ENCODE results near the gene CLIC3. TPM values are rescaled to one million over a fixed set of nuclear protein-coding genes. Genes with fewer than 3 reads are reported as not detected.

Gene CLIC3
- total and polyA plus RNA-seq, 8 donors = 0.24 to 1.3 (median 0.41) TPM; not detected in 1

- Histone ChIP-seq H3K4me3 (no peak overlapping the region), H3K27me3 (no peaks in the 10 kb centered on the region), H3K36me3 (no peaks in the 10 kb centered on the region), H3K9me3 (no peaks in the 10 kb centered on the region), H3K27ac (no peak overlapping the region), H3K4me1 (peaks cover 0 to 5% (median 4%) of the 10 kb centered on the region in 3 donors)
- intact Hi-C loops (cut with DNase I) = loop anchor here in 1 of 3 donors (5.0 kb wide), 1 partner anchor 61 kb away; no protein-coding TSS in a partner anchor
- ATAC-seq (peak in 3 of 4 donors; percentile 18 to 28 (median 20)), DNase-seq (no peak), FAIRE-seq (no peak)
- 78 to 89% methylated on average over 14 to 23 of the region's 23 CpGs for WGBS, 2 donors
- TF ChIP-seq CTCF (IDR thresholded peaks at IDR 0.05) = no peak
These were observed 34.9 kb downstream of the CLIC3 start for GRCh38 chr9:136961279-136962065.

DNA sequence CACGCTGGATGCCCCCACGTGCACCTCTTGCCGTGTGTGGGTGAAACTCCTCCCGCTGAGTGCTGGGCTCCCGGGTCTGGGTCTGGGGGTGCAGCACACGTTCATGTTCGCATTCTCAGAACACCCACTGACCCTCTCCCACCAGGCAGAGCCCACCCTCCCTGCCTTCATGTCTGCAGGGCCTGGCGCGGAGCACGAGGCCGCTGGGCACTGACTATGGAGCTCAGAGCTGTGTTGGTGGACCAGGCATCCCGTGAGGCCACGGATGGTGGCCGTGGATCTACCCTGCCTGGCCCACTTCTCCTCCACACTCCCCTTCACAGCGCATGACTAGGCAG lies 35.5 kb downstream of the CLIC3 start:
- Histone ChIP-seq H3K27me3 (no peaks in the 10 kb centered on the region), H3K27ac (no peak overlapping the region), H3K36me3 (no peaks in the 10 kb centered on the region), H3K4me3 (no peak overlapping the region), H3K9me3 (no peaks in the 10 kb centered on the region), H3K4me1 (no peaks in the 10 kb centered on the region)
- intact Hi-C loops (cut with DNase I) = loop anchor here in 1 of 3 donors (5.0 kb wide), 1 partner anchor 61 kb away; no protein-coding TSS in a partner anchor
- TF ChIP-seq CTCF (IDR thresholded peaks at IDR 0.05) = no peak
- DNase-seq (no peak), ATAC-seq (no peak), FAIRE-seq (no peak)
- WGBS, 2 donors = 83 to 88% methylated on average over 15 of the region's 15 CpGs

DNA sequence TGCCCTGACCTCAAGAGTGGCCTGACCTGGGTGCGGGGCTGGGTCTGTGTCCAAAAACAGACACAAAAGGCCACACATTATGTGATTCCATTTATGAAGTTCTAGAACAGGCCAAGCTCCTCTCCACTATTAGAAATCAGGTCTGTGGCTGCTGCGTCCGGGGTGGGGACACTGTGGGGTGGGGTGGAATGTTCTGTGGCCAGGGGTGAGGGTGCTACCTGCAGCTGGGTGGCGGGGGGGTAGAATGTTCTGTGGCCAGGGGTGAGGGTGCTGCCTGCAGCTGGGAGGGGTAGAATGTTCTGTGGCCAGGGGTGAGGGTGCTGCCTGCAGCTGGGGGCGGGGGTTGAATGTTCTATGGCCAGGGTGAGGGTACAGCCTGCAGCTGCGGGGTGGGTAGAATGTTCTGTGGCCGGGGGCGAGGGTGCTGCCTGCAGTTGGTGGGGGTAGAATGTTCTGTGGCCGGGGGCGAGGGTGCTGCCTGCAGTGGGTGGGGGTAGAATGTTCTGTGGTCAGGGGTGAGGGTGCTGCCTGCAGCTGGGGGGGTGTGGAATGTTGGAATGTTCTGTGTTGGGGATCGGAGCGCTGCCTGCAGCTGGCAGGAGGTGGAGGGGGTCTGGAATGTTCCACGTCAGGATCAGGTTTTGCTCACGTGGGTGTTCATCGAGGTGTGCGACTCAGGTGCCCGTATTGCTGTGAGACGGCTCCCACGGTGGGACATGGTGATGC lies 36.0 kb downstream of the CLIC3 start:
- Histone ChIP-seq H3K4me1 (no peaks in the 10 kb centered on the region), H3K4me3 (no peak overlapping the region), H3K36me3 (no peaks in the 10 kb centered on the region), H3K27me3 (no peaks in the 10 kb centered on the region), H3K9me3 (no peaks in the 10 kb centered on the region), H3K27ac (no peak overlapping the region)
- TF ChIP-seq CTCF (IDR thresholded peaks at IDR 0.05) = no peak
- ATAC-seq (no peak), DNase-seq (no peak), FAIRE-seq (no peak)
- intact Hi-C loops (cut with DNase I) = loop anchor here in 1 of 3 donors (5.0 kb wide), 1 partner anchor 62 kb away; no protein-coding TSS in a partner anchor
- 70 to 76% methylated on average over 19 of the region's 19 CpGs for WGBS, 2 donors

- no peaks in the 10 kb centered on the region for H3K27me3 ChIP-seq
- no peak for TF ChIP-seq CTCF (IDR thresholded peaks at IDR 0.05)
- H3K9me3 ChIP-seq = no peaks in the 10 kb centered on the region
- no peaks in the 10 kb centered on the region for H3K36me3 ChIP-seq
- no peak overlapping the region for H3K27ac ChIP-seq
- DNase-seq = peak in 1 of 6 donors; percentile 76
- no peak for FAIRE-seq
- H3K4me3 ChIP-seq = no peak overlapping the region
- no peaks in the 10 kb centered on the region for H3K4me1 ChIP-seq
- ATAC-seq = no peak
- 83 to 91% methylated on average over 25 to 28 of the region's 28 CpGs for WGBS, 2 donors
- intact Hi-C loops (cut with DNase I) = loop anchor here in 1 of 3 donors (10.0 kb wide), 1 partner anchor 66 kb away; the partner anchor contains the start of gene ABCA2
These were observed 37.2 kb downstream of the CLIC3 start for GRCh38 chr9:136958898-136959850.

All from pancreas (tissue), 10 donors.